GM19452 (cell line): Measurements from ENCODE around the gene VPS13D.
"Not testable (repeated sequence)": the region's sequence is repeated elsewhere in the genome, so short reads cannot be mapped to it uniquely, and the experiment has no call there.

Source experiments
- ATAC-seq: cut with Tn5 transposase; IDR thresholded peaks from one replicate; pipeline ENCODE4 v1.9.1; 2021; ENCODE audit not compliant: unreplicated experiment

VPS13D gene

DNA sequence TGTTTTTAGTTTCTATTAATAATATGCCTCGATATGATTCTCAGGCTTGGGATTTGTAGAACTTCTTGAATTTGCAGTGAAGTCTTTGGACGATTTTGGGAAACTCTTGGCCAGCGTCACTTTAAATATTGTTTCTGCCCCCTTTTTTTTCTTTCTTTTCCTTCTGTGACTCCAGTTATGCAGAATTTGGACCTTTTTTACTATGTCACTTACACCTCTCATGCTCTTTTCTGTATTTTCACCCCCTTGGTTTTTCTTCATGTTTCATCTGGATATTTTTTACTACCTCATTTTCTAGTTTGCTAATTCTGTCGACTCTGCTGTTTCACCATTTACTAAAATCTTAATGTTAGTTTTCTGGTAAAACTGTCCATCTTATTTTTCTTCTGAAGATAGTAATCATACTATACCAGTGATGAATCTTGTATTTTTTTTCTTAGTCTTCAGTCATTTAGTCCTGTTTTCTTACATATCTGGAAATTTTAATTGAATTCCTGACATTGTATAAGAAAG is 214.6 kb downstream of the VPS13D start:
- no peak for ATAC-seq

DNA sequence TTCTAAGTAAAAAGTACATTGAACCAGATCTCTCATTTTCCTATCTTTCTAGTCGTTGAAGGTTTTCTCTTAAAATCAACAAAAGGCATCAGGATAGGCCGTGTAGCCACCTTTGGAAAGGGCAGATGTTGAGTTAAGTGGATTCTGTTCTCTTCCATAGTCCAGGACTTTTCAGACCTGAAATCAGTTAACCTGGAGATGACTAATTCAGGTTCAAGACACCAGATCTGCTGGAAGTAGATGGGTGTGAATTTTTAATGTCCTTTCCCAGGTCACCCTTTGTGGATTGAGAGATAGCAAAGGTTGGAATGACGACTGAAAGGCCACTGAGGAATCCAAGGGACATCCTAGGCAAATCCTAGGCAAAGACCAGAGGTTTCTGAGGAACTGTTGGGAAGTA is 215.4 kb downstream of the VPS13D start:
- no peak for ATAC-seq

DNA sequence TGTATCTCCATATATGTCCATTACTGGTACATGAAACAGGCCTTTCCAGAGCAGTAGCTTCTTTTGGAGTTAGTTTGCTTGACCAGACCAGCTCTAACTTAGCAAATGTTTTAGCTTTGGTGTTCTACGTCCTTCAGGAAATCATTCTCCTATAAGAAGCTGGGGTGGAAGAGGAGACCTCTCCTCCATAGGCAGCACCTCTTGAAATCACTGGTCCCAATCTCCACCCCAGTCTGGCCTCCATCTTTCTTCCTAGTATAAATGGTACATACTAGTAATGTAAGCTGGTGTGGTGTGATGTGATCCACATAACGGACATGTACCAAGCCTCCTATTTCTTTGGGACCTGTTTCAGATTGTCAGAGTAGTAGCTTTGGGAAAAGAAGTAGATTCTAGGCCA is 216.8 kb downstream of the VPS13D start:
- ATAC-seq = no peak

DNA sequence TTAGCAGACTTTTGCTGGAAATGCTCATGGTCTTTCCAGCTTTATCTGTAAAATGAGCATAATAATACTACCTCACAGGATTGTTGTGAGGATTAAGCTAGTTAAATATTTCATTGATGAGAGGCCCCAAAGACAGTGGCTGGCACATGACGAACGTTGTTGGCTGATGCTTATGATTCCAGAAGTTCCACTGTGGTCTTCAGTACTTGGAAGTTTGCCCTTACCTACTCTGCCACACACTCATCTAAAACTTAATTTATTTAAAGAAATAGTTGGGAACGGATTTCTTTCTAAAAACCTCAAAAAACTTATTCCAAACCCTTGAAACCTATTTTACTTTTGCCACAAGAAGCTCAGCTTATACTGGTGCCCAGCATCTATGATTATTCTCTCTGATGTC is 217.5 kb downstream of the VPS13D start:
- ATAC-seq = no peak

DNA sequence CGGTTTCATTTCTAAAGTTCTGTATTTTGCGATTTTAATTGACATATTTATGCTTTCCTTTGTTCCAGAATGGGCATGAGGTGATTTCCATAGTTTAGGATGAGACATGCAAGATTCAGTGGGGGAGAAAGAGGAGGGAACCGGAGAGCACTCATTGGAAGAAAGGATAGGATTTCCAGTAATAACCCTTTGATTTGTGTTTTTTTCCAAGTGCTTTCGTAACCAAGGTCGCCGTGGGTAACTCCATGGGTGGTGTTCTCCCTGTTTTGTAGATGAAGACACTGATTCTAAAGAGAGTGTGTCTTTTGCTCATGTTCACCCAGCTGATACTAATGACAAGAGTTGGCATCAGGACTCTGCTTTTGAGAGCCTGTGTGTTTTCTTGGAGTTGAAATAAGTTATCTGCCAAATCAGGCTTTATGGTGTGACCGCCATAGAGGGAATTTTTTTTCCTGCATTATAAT is 218.1 kb downstream of the VPS13D start:
- ATAC-seq = no peak

DNA sequence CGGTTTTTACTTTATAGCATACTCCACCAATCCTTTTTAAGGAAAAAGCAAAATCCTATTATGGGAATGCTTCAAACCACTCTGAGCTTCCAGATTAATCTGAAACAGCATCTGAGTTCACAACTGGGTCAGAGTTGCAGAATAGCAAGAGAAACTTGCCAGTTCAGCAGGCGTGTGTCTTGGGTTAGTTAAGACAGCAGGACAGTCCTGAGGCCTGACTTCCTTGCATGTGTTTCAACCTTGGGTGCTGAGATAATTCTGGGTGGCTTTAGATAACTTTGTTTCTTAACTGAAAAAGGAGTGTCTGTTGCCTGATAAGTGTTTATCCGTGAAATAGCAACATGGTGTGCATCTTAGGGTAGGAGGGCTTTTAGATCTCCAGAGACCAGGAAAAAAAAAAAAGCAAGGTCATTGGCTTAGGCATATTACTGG is 218.9 kb downstream of the VPS13D start:
- no peak for ATAC-seq

DNA sequence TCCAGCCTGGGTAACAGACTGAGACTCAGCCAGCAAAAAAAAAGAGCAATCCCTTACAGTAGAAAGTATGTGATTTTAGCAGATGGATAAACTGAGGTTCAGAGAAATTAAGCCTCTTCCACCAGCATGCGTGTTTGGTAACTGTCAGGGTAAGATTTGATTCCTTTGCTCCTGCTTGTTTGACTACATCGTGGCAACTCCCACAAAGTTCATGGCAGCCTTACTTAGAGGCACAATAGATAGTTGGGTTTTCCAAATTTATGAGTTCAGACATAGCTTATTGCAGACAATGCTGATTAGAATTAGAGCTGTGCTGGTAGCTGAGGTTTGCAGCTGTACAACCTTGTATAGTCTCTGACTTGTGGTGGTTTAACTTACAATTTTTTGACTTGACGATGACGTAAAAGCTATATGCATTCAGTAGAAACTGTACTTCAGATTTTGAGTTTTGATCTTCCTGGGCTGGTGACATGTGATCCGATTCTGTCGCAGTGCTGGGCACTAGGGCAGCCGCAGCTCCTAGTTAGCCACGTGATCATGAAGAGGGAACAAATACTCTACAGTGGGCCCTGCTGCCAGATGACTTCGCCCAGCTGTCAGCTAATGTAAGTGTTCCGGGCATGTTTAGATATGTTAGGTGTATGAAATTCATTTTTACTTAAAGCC is 220.4 kb downstream of the VPS13D start:
- no peak for ATAC-seq

DNA sequence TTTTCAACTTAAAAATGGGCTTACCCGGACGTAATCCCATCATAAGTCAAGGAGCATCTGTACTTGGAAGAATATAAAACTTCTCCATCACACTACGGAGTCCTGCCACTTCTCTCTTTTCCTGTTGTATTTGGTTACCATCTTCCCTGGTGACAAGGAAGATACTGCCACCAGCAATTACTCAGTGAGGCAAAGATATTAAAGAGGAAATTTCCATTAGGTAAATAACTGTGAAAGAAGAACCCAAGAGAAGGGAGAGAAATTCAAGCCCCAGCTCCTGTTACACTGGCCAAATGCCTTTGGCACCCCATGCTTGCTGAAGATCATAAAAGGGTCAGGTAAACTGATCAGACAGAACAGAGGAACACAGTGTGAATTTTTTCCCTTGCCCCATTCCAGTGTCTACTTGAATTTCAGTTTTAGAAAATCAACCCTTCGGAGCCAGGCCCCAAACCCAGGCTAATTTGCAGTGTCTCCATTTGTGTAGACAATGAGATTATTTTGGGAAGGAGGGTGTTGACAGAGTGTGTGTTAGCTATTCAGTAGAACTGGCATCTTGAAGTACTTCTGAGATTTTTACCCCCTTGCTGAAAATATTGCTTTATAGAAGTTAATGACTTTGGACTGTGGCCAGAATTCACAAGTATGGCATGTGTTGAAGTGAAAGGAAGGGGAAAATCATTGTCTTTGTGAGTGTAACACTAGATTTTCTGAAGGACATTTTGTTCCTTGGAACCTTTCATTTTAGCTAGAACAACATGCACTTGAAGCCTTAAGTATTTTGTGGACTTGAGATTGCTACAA is 221.1 kb downstream of the VPS13D start:
- ATAC-seq = no peak

DNA sequence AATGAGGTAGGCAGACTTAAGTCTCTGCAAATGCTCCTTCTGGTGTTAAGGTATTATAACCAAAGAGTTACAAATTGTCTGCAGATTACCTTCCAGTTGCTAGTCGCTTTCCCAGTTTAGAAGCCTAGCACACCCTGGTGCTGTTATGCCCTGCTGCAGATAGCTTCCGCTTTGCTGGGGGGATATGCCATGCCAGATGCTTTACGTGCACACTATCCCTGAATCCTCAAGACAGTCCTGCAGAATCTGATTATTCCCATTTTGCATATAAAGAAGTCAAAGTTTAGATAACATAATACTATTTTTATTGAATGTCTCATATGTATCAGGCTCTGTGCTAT is 221.7 kb downstream of the VPS13D start:
- no peak for ATAC-seq

DNA sequence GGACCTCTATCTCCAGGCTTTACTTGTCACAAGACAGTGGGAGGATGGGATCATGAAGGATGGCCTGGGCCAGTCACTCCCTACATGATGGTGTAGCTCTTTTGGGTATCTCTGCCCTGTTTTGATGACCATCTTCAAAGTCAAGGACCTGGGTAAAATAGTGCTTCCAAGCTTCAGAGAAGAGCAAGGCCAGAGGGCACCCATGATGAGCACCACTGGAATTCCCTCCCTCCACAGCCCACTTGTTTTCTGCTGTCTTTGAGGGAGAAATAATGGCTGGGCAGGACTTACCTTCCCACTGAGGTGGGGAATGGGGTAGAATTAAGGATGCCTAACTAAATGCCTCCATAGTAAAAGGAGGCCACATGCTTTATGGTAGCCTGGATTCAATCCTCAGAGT is 222.4 kb downstream of the VPS13D start:
- ATAC-seq = no peak

DNA sequence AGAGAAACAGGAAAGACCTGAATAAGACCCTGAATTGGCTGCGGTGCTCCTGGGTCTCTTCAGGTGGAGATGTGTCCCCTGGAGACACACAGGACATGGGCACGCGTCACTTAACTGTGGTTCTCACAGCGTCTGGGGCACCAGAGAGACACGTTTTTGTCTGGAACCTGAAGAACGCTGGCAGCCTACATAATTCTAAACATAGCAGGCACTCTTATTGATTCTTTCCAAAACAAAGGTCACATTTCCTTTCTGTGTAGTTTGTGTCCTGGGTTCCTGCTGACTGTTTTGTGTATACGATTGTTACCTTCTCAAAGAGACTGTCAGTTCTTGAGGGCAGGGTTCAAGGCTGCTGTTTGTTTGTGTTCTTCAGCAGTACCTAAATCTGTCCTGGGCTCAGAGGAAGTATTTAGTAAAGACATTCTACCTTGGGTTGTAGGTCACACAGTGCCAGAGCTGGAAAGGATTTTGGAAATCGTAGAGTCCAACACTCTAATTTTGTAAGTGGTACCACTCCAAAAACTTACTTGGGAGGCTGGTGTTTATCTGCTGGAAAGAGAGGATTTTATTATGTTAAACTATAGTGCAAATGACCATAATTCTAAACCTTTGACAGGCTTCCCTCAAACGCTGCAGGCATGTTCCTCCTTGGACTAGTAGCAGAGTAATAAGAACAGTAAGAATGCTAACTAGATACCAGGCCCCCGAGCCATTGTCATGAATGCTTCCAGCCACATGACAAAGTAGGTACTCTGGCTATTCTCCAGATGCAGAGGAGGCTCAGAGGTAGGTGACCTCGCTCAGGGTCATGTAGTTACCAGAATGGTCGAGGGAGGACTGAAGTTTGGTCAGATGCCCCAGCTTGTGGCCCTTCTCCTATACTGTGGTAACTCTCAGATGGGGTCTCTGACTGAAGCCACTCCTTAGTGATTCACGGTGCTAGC is 223.8 kb downstream of the VPS13D start:
- no peak for ATAC-seq

DNA sequence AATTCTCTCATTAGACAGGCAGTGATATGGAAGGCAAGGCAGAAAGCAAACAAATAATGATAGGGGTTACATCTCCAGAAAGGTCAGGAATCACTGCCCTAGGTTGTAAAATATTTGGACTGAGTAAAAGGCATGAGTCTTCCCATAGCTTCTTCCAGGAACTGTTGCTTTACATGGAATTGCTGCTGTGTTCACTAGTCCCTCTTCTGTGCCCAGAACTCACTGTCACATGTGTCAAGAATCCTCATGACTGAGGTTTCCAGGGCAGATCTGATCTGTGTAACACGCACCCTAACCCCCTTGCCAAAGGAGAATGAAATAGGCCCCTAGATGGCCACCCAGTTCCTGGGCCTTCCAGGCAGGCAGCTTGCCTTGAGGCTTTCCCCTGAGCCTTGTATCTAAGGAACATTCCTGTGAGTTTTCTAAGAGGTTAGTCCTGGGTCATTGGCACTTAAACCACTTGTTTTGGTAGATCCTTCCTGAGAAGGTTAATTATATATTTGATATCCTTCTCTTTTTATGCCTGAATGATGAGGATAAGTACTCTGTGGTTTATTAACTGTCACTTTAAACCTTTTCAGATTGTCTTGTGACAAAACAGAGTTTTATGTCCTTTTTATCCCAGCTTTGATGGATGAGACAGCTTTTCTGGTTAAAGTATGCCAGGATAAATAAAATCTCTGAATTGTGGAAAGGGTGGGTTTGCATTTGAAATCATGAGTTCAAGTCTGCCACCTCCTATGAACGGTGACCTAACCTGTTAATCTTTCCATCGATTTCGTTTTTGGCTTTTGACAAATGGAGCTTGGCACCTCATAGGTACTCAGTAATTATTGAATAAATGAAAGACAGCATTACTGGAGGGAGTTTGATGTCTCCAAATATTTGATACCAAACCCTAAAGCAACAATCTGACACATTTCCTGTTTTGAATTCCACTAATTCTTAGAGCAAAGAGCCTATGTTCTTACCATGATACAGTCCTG is 224.9 kb downstream of the VPS13D start:
- ATAC-seq = no peak

DNA sequence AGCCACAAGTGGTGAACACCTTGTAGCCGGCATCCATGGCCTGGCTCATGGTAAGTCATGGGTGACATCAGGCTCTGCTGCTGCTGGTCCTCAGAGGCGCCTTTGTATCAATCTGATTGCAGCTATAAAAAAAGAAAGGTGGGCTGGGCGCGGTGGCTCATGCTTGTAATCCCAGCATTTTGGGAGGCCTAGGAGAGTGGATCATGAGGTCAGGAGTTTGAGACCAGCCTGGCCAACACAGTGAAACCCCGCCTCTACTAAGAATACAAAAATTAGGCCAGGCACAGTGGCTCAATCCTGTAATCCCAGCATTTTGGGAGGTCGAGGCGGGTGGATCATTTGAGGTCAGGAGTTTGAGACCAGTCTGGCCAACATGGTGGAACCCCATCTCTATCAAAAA is 226.3 kb downstream of the VPS13D start:
- not testable (repeated sequence) for ATAC-seq

DNA sequence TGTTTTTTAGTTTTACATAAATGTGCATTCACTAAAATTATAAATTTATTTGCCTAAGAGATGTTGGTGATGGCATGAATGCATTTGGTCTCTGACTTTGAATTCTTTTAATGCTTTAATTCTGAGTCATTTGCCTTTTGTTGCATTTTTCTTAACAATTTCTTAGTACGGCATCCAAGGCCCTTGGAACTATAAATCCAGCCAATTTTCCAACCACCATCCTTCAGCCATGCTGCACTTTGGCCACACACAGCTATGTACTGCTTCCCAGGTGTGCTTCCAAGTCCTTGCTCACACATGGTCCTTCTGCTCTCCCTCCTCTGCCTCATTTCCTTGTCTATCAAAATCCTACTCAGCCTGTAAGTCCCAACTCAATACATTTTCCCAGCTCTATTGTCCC is 227.1 kb downstream of the VPS13D start:
- ATAC-seq = no peak

DNA sequence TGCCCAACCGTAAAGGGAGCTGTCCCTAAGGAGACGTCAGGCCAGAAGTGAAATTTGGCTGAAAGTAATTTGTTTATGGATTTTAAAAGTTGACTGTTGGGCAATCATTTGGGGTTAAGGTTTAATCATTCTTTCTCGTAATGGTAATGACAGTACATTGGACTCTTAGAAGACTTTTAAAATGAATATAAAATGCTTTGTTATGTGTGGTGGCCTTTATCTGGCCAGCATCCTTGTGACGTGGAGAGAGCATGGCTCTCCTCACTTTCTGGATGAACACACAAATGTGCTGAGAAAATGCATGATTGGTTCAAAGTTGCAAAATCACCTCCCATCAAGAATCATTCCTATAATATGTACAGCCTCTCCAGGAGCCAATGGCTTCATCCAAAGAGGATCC is 227.9 kb downstream of the VPS13D start:
- ATAC-seq = no peak

DNA sequence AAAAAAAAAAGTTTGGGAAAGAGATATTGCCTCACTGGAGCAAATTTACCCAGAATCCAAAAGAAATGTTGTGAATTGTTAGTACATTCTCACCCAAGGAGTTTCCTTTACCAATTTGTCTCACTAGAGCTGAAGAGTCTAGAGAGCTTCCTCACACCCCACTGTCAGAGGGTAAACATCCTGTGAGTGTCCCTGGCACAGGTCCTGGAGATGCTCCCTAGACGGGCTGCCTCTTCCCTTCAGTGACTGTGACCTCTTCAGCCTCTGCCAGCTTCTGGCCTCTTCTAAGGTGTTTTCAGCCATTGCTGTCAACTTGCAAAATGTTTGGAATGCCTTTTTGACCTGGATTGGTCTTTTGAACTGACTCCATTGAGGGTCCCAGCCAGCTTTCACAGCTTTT is 228.7 kb downstream of the VPS13D start:
- no peak for ATAC-seq

DNA sequence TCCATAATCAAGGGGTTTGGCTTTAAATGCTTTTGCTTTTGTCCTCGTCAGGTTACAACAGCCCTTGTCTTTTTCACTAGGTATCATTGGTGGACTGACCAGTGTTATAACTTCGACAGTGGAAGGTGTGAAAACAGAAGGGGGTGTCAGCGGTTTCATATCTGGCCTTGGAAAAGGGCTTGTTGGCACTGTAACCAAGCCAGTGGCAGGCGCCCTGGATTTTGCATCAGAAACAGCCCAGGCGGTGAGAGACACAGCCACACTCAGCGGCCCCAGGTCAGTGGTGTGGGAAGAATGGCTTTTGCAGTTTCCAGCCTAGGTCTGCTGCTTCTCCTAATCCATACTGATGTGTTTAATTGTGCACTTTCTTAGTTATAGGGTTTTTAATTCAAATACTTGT is 230.3 kb downstream of the VPS13D start:
- ATAC-seq = no peak

DNA sequence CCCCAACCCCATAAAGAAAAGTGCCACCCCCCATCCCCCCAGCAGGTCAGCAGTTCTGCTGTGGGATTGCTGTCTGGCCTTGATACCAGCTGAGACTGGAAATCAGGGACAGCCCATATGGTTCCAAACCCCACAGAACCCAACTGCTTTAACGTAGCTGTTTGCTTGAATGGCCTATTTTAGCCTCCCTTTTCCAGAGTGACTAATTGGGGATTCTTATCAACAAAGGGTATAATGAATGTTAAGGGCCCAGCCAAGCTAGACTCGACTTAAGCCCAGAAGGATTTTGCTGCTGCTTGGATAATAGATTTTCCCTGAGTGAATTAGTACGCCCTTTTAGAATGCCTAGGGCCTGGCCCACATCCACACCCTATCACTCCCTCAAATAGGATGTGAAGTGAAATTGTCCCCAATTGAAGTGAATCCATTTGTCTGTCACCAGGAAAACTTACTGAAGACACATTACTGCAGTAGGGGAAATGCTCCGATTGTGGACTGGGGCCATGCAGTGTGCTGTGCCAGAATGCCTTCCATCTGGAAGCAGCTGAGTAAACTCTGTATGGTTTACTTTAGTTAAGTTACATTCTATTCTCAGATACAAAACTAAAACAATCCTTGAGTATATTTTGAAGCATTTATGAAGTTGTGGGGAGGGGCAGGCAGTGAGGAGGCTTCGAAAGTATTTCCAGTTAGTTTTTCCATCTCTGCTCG is 231.2 kb downstream of the VPS13D start:
- ATAC-seq = no peak

DNA sequence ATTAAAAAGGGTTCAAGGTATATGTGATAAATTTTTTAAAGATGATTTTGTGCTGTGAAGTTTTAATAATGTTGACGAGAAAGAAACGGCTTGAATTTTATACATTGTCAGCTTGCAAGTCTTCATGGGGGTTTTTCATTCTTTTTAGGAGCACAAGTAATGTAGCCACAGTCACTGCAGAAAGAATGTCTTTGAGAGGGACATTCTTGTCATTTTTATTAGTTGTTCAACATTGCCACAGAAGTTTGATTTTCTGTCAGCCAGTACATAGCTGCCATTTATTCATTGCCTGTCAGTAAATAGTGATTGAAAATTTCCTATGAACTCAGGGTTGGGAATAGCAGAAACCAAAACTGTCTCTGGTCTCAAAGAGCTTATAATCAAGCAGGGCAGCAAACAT is 231.9 kb downstream of the VPS13D start:
- no peak for ATAC-seq

DNA sequence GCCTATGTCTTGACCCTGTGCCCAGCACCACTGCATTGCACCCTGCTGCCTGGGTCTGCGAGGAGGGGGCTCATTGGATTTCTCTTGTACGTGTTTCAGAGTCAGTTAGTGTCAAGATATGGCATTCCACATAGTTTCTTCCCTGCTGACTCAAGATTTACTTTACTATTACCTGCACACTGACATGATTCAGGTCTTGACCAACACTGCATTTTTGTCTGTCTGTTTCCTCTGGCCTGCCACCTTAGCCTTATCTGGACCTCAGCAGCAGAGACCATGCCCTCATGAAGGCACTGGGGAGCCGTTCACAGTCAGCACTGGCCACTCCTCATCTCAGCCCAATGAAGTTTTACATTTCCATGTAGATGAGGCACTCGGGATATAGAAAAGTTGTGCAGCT is 232.8 kb downstream of the VPS13D start:
- ATAC-seq = no peak
